T47D (cell line): ENCODE measurements around the gene HIP1.

Source experiments
- DNase-seq, 2 experiments: peaks; one replicate each; pipeline versions ENCODE4 v3.0.0 to v3.0.0-alpha.2; 2011 to 2012; ENCODE audit warnings: low read depth in 1 of 2, low spot score in 1 of 2
- JUND ChIP-seq: IDR thresholded peaks from 2 replicates; pipeline ENCODE4 v1.6.1; 2012; ENCODE audit warnings: low read depth
- in situ Hi-C: cut with HindIII; loops from 2 replicates; pipeline ENCODE4 v1.10.0; 2016; ENCODE audit warnings: low sequenced_read_pairs, low pct_unique_long_range_greater_than_20kb

Gene HIP1

GRCh38 chr7:75758491-75758890 lies 19.8 kb upstream of the HIP1 start:
- TF ChIP-seq JUND, result no peak
- no peak for DNase-seq
- in situ Hi-C loops, result no loop called here

- TF ChIP-seq JUND, result no peak
- no peak for DNase-seq
- in situ Hi-C loops, result no loop called here
These were observed 19.1 kb upstream of the HIP1 start for GRCh38 chr7:75757860-75758259.

- no peak for TF ChIP-seq JUND
- in situ Hi-C loops, result no loop called here
- DNase-seq, result peak; percentile 58 to 81
These were observed 18.4 kb upstream of the HIP1 start for GRCh38 chr7:75756991-75757676.

GRCh38 chr7:75756206-75756990 lies 17.7 kb upstream of the HIP1 start:
- DNase-seq, result no peak
- in situ Hi-C loops, result no loop called here
- TF ChIP-seq JUND, result no peak

- in situ Hi-C loops, result no loop called here
These were observed 4.7 kb upstream of the HIP1 start for GRCh38 chr7:75743455-75743859.

GRCh38 chr7:75740846-75741497 lies 2.2 kb upstream of the HIP1 start:
- no peak for TF ChIP-seq JUND
- peak in 1 of 2 experiments; percentile 56 for DNase-seq
- in situ Hi-C loops, result no loop called here

More at GRCh38 chr7:75743455-75743859, 4.7 kb upstream of the HIP1 start:
- no peak for TF ChIP-seq JUND
- no peak for DNase-seq

- TF ChIP-seq JUND, result no peak
- in situ Hi-C loops, result no loop called here
- DNase-seq, result no peak
These were observed 1.3 kb upstream of the HIP1 start for GRCh38 chr7:75739796-75740672.

- no peak for TF ChIP-seq JUND
- in situ Hi-C loops, result no loop called here
- peak; percentile 99 for DNase-seq
These were observed 444 bp upstream of the HIP1 start for GRCh38 chr7:75738975-75739795.

GRCh38 chr7:75737856-75738603 lies 711 bp downstream of the HIP1 start:
- TF ChIP-seq JUND, result no peak
- in situ Hi-C loops, result no loop called here
- no peak for DNase-seq

GRCh38 chr7:75735581-75736350 lies 3.0 kb downstream of the HIP1 start:
- no peak for TF ChIP-seq JUND
- no peak for DNase-seq
- in situ Hi-C loops, result no loop called here
